Lower leg skin (tissue), 4 donors: Measurements from ENCODE around the gene AHNAK2. TPM values are rescaled to one million over a fixed set of nuclear protein-coding genes. Genes with fewer than 3 reads are reported as not detected.

Experiments
- DNase-seq, 2 donors: peaks; one replicate each; pipeline ENCODE4 v3.0.0-alpha.2; 2019; ENCODE audit warnings: low spot score in 2 of 2
- H3K4me3 ChIP-seq: fragments of 200-600 bp; sonication (generic); 2 replicates; pipeline ENCODE4 v1.5.1; 2017; ENCODE audit warnings: mild to moderate bottlenecking, low read depth; ENCODE audit not compliant: poor library complexity, severe bottlenecking
- POLR2A ChIP-seq, 2 donors: fragments of 450-650 bp; IDR thresholded peaks; one replicate each; pipeline ENCODE4 v1.6.1; 2016 to 2017; ENCODE audit warnings: antibody characterized with exemption in 2 of 2, mild to moderate bottlenecking in 1 of 2, moderate library complexity in 1 of 2
- WGBS, 2 donors: methylation state at CpG; one replicate each; pipeline ENCODE4 v1.1.5; 2018; 5-methylcytosine and 5-hydroxymethylcytosine counted together
- intact Hi-C: fragments of 100-400 bp; cut with DNase I; formaldehyde crosslinking; loops from one replicate; pipeline ENCODE4 v1.15.0; 2023; ENCODE audit warnings: low total_unique reads
- total RNA-seq, 4 donors: library from RNA; depleted of rRNA; stranded (reverse); fragments of >200 nt; gene quantifications; one replicate each; pipeline ENCODE4 v1.1.0, GENCODE V29; 2016
- TF ChIP-seq, protein P1 (sequence below), 3 donors: fragments of 450-650 bp; IDR thresholded peaks; one replicate each; pipeline ENCODE4 v1.5.1; 2016; ENCODE audit warnings: antibody characterized with exemption in 3 of 3, mild to moderate bottlenecking in 3 of 3, moderate library complexity in 2 of 3

Gene AHNAK2
- total RNA-seq, 4 donors from 2014 or later = 671 to 950 (median 756) TPM

DNA sequence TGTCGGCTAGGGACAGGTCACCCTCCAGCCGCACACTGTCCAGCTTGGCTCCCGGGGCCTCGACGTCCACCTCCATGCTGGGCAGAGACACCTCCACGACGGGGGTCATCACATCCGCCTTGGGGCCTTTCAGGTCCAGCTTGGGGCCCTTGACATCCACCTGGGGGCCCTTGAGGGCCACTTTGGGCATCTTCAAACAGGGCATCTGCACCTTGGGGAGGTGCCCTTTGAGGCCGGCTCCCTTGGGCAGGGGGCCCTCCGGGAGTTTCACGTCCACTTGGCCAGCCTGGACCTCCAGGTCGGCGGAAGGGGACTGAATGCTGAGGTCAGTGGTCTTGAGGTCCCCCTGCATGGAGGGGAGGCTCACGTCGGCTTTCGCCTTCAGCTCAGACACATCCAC, 35.6 kb downstream of the AHNAK2 start:
- no peak overlapping the region for H3K4me3 ChIP-seq
- intact Hi-C loops = no loop called here
- 90 to 92% methylated on average over 16 of the region's 16 CpGs for WGBS, 2 donors
- TF ChIP-seq, protein P1, sequence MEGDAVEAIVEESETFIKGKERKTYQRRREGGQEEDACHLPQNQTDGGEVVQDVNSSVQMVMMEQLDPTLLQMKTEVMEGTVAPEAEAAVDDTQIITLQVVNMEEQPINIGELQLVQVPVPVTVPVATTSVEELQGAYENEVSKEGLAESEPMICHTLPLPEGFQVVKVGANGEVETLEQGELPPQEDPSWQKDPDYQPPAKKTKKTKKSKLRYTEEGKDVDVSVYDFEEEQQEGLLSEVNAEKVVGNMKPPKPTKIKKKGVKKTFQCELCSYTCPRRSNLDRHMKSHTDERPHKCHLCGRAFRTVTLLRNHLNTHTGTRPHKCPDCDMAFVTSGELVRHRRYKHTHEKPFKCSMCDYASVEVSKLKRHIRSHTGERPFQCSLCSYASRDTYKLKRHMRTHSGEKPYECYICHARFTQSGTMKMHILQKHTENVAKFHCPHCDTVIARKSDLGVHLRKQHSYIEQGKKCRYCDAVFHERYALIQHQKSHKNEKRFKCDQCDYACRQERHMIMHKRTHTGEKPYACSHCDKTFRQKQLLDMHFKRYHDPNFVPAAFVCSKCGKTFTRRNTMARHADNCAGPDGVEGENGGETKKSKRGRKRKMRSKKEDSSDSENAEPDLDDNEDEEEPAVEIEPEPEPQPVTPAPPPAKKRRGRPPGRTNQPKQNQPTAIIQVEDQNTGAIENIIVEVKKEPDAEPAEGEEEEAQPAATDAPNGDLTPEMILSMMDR (IDR thresholded peaks at IDR 0.05) = no peak
- no peak for TF ChIP-seq POLR2A (IDR thresholded peaks at IDR 0.05)
- no peak for DNase-seq

DNA sequence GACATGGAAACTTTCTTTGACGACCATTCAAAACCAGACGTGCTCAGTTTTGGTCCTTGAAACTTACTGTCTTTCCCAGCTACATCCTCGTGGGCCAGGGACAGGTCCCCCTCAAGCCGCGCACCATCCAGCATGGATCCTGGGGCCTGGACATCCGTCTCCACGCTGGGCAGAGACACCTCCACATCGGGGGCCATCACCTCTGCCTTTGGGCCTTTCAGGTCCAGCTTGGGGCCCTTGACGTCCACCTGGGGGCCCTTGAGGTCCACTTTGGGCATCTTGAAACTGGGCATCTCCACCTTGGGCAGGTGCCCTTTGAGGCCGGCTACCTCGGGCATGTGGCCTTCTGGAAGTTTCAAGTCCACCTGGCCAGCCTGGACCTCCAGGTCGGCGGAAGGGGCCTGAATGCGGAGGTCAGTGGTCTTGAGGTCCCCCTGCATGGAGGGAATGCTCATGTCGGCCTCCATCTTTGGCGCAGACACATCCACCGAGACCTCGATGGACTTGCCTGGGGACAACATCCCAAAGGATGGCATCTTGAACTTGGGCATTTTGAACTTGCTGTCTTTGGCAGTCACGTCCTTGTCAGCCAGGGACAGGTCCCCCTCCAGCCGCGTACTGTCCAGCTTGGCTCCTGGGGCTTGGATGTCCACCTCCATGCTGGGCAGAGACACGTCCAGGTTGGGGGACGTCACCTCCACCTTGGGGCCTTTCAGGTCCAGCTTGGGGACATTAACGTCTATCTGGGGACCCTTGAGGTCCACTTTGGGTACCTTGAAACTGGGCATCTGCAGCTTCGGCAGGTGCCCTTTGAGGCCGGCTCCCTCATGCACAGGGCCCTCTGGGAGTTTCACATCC, 36.4 kb downstream of the AHNAK2 start:
- WGBS, 2 donors = 91 to 95% methylated on average over 23 to 26 of the region's 26 CpGs
- intact Hi-C loops = no loop called here
- TF ChIP-seq, protein P1 (IDR thresholded peaks at IDR 0.05) = no peak
- no peak for TF ChIP-seq POLR2A (IDR thresholded peaks at IDR 0.05)

DNA sequence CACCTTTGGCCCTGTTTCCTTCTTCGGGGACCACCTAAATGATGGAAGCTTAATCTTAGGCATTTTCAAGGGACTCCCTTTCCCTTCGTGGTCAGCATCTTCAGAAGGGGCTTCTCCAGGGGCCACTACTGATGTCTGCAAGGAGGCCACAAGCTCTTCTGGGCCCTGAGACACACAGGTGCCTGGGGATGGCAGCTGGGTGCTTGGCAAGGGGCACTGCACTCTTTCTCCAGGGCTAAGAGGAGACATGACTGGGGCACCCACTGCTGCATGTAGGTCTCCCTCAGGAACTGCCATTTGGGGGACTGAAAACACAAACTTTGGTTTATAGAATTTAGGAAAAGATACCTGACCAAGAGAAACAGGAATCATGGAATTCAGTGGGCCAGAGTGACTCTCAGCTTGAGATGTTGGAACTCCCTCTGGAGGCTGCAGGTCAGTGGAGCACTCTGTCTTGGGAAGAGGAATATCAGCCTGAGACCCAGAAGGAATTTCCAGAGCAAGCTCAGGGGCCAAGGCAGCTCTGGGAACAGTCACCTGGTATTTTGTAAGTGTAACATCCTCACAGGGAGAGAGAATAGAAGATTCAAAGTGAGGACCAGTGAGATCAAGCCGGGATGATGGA, 37.5 kb downstream of the AHNAK2 start:
- H3K4me3 ChIP-seq = no peak overlapping the region
- intact Hi-C loops = no loop called here
- no peak for TF ChIP-seq POLR2A (IDR thresholded peaks at IDR 0.05)
- TF ChIP-seq, protein P1 (IDR thresholded peaks at IDR 0.05) = no peak
- WGBS, 2 donors = 77% methylated on average over 3 of the region's 3 CpGs
- peak in 1 of 2 donors; percentile 58 for DNase-seq

More for the DNA sequence above, 36.4 kb downstream of the AHNAK2 start:
- H3K4me3 ChIP-seq = no peak overlapping the region
- DNase-seq = peak in 1 of 2 donors; percentile 79

DNA sequence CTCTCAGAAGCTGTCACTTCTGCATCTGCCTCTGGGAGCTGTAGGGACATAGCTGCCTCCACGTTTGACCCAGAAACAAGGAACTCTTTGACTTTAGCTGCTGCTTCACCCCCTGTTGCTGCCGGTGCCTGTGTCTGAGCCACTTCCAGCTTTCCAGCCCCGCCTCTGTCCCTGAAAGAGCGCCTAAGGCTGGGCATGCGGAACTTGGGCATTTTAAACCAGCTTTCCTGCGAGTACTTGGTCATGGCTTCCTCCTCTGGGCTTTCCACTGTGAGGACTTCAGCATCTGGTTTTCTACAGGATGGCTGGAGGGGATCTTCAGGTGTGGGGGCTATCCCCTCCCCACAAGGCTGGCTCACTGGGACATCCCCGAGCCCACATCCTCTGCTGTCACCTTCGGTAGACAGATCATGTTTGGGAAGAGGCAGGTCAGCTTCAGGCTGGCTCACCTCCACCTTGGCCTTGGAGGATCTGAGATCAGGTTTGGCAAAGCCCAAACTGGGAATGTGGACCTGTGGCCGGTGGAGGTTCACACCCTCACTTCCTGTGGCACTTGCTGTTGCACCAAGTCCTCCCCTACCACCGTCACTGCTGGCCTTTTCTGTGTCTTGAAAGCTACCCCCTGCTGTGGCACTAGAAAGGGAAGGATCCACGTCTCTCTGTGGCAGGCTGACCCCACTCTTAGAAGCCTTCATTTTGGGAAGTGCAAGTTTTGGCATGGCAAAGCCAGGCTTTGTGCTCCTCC, 38.3 kb downstream of the AHNAK2 start:
- DNase-seq = peak in 1 of 2 donors; percentile 84
- WGBS, 2 donors = 68 to 70% methylated on average over 11 of the region's 11 CpGs
- intact Hi-C loops = no loop called here
- TF ChIP-seq POLR2A (IDR thresholded peaks at IDR 0.05) = no peak
- H3K4me3 ChIP-seq = no peak overlapping the region

DNA sequence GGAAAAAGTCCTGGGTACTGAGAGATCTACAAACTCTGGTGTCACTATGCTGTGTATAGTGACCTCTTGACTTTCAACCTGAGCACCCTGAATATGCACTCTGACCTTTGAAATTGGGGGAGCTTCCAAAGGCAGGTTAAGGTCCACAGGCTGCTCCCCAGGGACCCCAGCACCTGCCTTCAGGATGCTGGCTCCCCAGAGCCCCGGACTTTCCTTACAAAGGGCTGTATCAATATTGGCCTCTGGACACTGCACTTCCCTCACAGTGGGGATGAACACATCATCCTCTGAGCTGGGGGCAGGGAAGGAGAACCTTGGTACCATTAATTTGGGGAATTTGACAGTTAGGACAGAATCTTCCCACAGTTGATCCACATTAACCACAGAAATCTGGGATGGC, 39.2 kb downstream of the AHNAK2 start:
- H3K4me3 ChIP-seq = no peak overlapping the region
- no peak for TF ChIP-seq POLR2A (IDR thresholded peaks at IDR 0.05)
- TF ChIP-seq, protein P1 (IDR thresholded peaks at IDR 0.05) = no peak
- 85 to 89% methylated on average over 1 of the region's 1 CpG for WGBS, 2 donors
- intact Hi-C loops = no loop called here
- DNase-seq = peak in 1 of 2 donors; percentile 63

DNA sequence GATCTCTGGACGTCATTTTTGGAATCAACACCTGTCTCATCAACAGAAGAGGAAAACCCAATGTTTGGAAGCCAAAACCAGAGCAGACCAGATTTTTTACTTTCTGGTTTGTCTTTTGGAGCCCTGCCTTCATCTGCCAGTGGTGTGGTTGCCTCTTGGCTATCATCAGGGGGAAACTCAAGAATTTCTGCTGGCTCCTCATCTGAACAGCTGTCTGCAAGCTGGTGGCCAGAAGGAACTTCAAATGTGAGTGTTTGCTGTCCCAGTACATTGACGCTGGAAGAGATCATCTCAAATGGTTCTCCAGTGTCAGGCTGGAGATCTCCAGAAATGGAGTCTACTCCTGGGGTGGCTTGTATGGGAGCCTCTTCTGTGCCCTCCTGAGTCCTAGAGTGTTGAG, 39.7 kb downstream of the AHNAK2 start:
- intact Hi-C loops = no loop called here
- DNase-seq = peak in 1 of 2 donors; percentile 3
- 47 to 69% methylated on average over 2 of the region's 2 CpGs for WGBS, 2 donors
- no peak for TF ChIP-seq POLR2A (IDR thresholded peaks at IDR 0.05)
- TF ChIP-seq, protein P1 (IDR thresholded peaks at IDR 0.05) = no peak
- H3K4me3 ChIP-seq = no peak overlapping the region
